ENCODE results near the gene ZBTB46.

ZBTB46 gene

GRCh38 chr20:63765082-63765873 is 65.8 kb downstream of the ZBTB46 start:
- DNase-seq = no peak

- DNase-seq = no peak
These were observed 71.6 kb downstream of the ZBTB46 start for GRCh38 chr20:63759377-63759901.

- DNase-seq = no peak
These were observed 72.9 kb downstream of the ZBTB46 start for GRCh38 chr20:63758152-63758551.

- no peak for DNase-seq
These were observed 74.4 kb downstream of the ZBTB46 start for GRCh38 chr20:63756648-63756991.

- DNase-seq = no peak
These were observed 75.0 kb downstream of the ZBTB46 start for GRCh38 chr20:63755933-63756647.

- DNase-seq = no peak
These were observed 77.1 kb downstream of the ZBTB46 start for GRCh38 chr20:63754008-63754407.

GRCh38 chr20:63753381-63753780 is 77.7 kb downstream of the ZBTB46 start:
- DNase-seq = no peak

- no peak for DNase-seq
These were observed 78.5 kb downstream of the ZBTB46 start for GRCh38 chr20:63752411-63753101.

- no peak for DNase-seq
These were observed 79.4 kb downstream of the ZBTB46 start for GRCh38 chr20:63751471-63752271.

GRCh38 chr20:63750807-63751470 is 80.1 kb downstream of the ZBTB46 start:
- DNase-seq = no peak

- DNase-seq = no peak
These were observed 81.2 kb downstream of the ZBTB46 start for GRCh38 chr20:63749597-63750508.

- no peak for DNase-seq
These were observed 82.2 kb downstream of the ZBTB46 start for GRCh38 chr20:63748934-63749270.

GRCh38 chr20:63748070-63748933 is 82.8 kb downstream of the ZBTB46 start:
- DNase-seq = no peak

- no peak for DNase-seq
These were observed 83.4 kb downstream of the ZBTB46 start for GRCh38 chr20:63747622-63748069.

GRCh38 chr20:63746751-63747315 is 84.2 kb downstream of the ZBTB46 start:
- DNase-seq = no peak

GRCh38 chr20:63745961-63746731 is 84.9 kb downstream of the ZBTB46 start:
- no peak for DNase-seq

- DNase-seq = no peak
These were observed 85.6 kb downstream of the ZBTB46 start for GRCh38 chr20:63745424-63745805.

- no peak for DNase-seq
These were observed 86.3 kb downstream of the ZBTB46 start for GRCh38 chr20:63744574-63745423.

All from HCEC 1CT (cell line).